Natural killer cell (primary cell): ENCODE measurements around the gene WNT6. TPM values are rescaled to one million over a fixed set of nuclear protein-coding genes. Genes with fewer than 3 reads are reported as not detected.
A peak's percentile ranks its signal among the peaks of the same experiment; 100 is the strongest.

ENCODE experiments used
- ATAC-seq, 3 donors: fragments of 150-1000 bp in 2 of 3; fragments of 200-7000 bp in 1 of 3; cut with Tn5 transposase; 1 replicate in 1 of 3; 2 replicates in 2 of 3; pipeline ENCODE4 v1.10.0; 2021; ENCODE audit warnings: mild to moderate bottlenecking in 2 of 3, moderate library complexity in 2 of 3
- DNase-seq, 2 donors: peaks; one replicate each; pipeline versions ENCODE4 v3.0.0 to v3.0.0-alpha.2; 2013 to 2021; ENCODE audit warnings: mixed read lengths in 1 of 2
- H3K27ac ChIP-seq: one replicate; pipeline ENCODE4 v1.5.1; 2013; ENCODE audit warnings: mild to moderate bottlenecking, low read length
- H3K27me3 ChIP-seq: one replicate; pipeline ENCODE4 v1.6.1; 2013; ENCODE audit warnings: low read length; ENCODE audit not compliant: control insufficient read depth, insufficient read depth
- H3K36me3 ChIP-seq: one replicate; pipeline ENCODE4 v1.6.1; 2013; ENCODE audit warnings: low read length; ENCODE audit not compliant: control insufficient read depth, insufficient read depth
- H3K4me1 ChIP-seq: one replicate; pipeline ENCODE4 v1.6.1; 2013; ENCODE audit warnings: low read length; ENCODE audit not compliant: control insufficient read depth, insufficient read depth
- H3K4me3 ChIP-seq: one replicate; pipeline ENCODE4 v1.5.1; 2013; ENCODE audit warnings: low read length
- H3K9me3 ChIP-seq: one replicate; pipeline ENCODE4 v1.6.1; 2013; ENCODE audit warnings: low read length; ENCODE audit not compliant: control insufficient read depth, insufficient read depth
- H3K27ac Mint-ChIP-seq, 2 donors: one replicate each; pipeline ENCODE4 v1.8.0; 2022; ENCODE audit warnings: mild to moderate bottlenecking in 2 of 2, mixed read lengths in 2 of 2, moderate library complexity in 1 of 2
- H3K27me3 Mint-ChIP-seq, 2 donors: one replicate each; pipeline ENCODE4 v1.8.0; 2022; ENCODE audit warnings: low read depth in 2 of 2, mixed read lengths in 2 of 2
- H3K36me3 Mint-ChIP-seq: one replicate; pipeline ENCODE4 v1.8.0; 2022; ENCODE audit warnings: mixed read lengths
- H3K4me1 Mint-ChIP-seq, 2 donors: one replicate each; pipeline ENCODE4 v1.8.0; 2022; ENCODE audit warnings: mixed read lengths in 2 of 2
- H3K4me3 Mint-ChIP-seq: one replicate; pipeline ENCODE4 v1.8.0; 2022; ENCODE audit warnings: mild to moderate bottlenecking, moderate library complexity, mixed read lengths
- H3K9me3 Mint-ChIP-seq, 2 donors: one replicate each; pipeline ENCODE4 v1.8.0; 2022; ENCODE audit warnings: mixed read lengths in 2 of 2
- WGBS: methylation state at CpG from one replicate; pipeline ENCODE4 v1.1.7; 2013; ENCODE audit warnings: missing lambda C conversion rate; ENCODE audit not compliant: insufficient coverage; 5-methylcytosine and 5-hydroxymethylcytosine counted together
- intact Hi-C: fragments of 100-400 bp; cut with micrococcal nuclease; formaldehyde crosslinking; loops from one replicate; pipeline ENCODE4 v1.14.2; 2022
- total RNA-seq, 4 donors: library from RNA; stranded (reverse); fragments of 120-200 nt in 1 of 4; gene quantifications; one replicate each; pipeline versions ENCODE4 v1.2.3 to v1.2.4, GENCODE V29; 2013 to 2022
- TF ChIP-seq, protein P1 (sequence below): fragments of 200-600 bp; IDR thresholded peaks from one replicate; pipeline ENCODE4 v1.8.0; 2022; ENCODE audit warnings: antibody characterized with exemption

The WNT6 gene
- total RNA-seq, 3 donors from 2014 or later (not counting 1 experiment from before 2014, with no cell fraction given): not detected

DNA sequence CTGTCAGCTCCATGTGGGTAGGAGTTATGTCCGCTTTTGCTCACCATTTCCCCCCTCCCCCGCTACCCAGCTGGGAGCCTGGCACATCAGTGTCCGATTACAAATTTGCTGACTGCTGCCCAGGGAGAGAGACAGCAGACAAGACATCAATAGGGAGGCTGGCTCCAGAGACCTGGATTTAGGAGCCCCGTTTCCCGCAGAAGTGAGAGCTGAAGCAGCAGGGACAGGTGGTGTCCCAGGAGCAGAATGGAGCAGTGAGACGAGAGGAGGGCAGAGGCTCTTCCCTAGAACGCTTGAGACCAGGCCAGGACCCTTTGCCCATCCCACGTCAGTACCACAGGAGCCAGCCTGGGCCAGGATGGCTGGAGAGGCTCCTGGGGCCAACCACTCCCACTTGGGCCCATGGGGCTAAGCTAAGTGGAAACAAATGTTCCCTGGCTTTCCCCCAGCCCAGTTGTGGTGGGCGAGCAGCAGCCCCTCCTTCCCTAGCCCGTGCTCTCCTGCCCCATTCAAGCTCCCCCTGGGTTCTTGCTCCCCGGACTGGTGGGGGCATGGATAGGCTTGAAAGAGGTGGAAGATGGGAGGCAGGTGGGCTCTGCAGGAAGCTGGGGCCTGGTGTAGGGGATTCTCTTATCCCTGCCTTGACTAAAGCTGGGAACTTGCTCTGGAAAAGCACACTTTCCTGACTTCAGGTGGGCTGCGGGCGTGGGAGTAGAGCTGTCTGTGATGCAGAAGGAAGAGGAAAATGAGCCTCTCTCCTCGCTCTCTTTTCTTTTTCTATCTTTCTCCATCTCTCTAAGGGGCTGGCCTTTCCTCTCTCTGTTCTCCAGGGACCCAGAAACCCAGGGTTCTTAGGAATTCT is 4.1 kb upstream of the WNT6 start:
- Histone ChIP-seq H3K27ac (no peak overlapping the region), H3K9me3 (no peaks in the 10 kb centered on the region), H3K4me1 (peaks cover 15% of the 10 kb centered on the region), H3K27me3 (peaks cover 44% of the 10 kb centered on the region), H3K36me3 (no peaks in the 10 kb centered on the region), H3K4me3 (no peak overlapping the region)
- H3K27me3 Mint-ChIP-seq: peaks cover 59 to 69% of the 10 kb centered on the region in 2 donors
- no peaks in the 10 kb centered on the region for H3K9me3 Mint-ChIP-seq
- H3K4me3 Mint-ChIP-seq: no peak overlapping the region
- no peak overlapping the region for H3K27ac Mint-ChIP-seq
- H3K4me1 Mint-ChIP-seq: peaks cover 0 to 20% of the 10 kb centered on the region in 2 donors
- ATAC-seq (no peak), DNase-seq (no peak)
- intact Hi-C loops: loop anchor here (10.0 kb wide), 1 partner anchor 581 kb away; the partner anchor contains the start of genes AAMP and PNKD
- no peaks in the 10 kb centered on the region for H3K36me3 Mint-ChIP-seq
- TF ChIP-seq, protein P1, sequence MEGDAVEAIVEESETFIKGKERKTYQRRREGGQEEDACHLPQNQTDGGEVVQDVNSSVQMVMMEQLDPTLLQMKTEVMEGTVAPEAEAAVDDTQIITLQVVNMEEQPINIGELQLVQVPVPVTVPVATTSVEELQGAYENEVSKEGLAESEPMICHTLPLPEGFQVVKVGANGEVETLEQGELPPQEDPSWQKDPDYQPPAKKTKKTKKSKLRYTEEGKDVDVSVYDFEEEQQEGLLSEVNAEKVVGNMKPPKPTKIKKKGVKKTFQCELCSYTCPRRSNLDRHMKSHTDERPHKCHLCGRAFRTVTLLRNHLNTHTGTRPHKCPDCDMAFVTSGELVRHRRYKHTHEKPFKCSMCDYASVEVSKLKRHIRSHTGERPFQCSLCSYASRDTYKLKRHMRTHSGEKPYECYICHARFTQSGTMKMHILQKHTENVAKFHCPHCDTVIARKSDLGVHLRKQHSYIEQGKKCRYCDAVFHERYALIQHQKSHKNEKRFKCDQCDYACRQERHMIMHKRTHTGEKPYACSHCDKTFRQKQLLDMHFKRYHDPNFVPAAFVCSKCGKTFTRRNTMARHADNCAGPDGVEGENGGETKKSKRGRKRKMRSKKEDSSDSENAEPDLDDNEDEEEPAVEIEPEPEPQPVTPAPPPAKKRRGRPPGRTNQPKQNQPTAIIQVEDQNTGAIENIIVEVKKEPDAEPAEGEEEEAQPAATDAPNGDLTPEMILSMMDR: no peak
- 54% methylated on average over 11 of the region's 14 CpGs for WGBS

DNA sequence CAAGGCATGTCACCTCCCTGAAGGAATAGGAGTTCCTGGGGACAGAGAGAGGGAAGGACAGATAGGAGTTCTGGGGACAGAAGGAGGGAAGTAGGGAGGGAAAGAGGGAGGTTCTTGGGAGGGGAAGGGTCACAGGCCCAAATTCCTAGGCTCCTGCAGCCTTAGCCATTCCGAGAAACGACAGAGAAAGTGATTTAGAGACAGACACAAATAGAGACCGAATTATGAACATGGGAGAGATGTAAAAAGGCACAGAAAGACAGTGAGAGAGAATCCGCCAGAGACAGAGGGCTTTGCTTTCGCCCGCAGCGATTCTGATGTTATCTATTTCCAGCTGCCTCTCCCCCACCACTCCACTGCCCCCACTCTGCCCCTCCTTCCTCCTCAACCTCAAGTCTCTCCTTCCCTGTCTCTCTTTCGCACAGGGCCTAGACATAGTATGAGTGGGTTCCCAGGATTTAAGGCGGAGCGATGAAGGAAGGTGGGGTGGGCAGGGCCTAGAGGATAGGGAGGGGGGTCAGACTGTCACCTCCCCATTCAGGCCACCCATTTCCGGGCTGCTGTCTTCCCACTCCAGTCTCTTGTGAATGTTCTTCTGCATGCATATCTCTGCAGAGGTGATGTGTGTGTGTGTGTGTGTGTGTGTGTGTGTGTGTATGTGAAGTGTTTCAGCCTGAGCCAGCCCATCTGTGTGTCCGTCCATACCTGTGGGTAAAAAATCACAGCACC is 3.3 kb upstream of the WNT6 start:
- no peak overlapping the region for H3K27ac Mint-ChIP-seq
- intact Hi-C loops: loop anchor here (10.0 kb wide), 1 partner anchor 582 kb away; the partner anchor contains the start of genes AAMP and PNKD
- no peak overlapping the region for H3K27ac ChIP-seq
- peak in 1 of 2 donors; percentile 9 for DNase-seq
- peaks cover 20% of the 10 kb centered on the region for H3K4me1 ChIP-seq
- H3K4me1 Mint-ChIP-seq: peaks cover 0 to 26% of the 10 kb centered on the region in 2 donors
- no peak overlapping the region for H3K4me3 Mint-ChIP-seq
- no peak for ATAC-seq
- H3K27me3 Mint-ChIP-seq: peaks cover 65 to 71% of the 10 kb centered on the region in 2 donors
- no peaks in the 10 kb centered on the region for H3K36me3 Mint-ChIP-seq
- no peaks in the 10 kb centered on the region for H3K9me3 ChIP-seq
- TF ChIP-seq, protein P1: no peak
- no peak overlapping the region for H3K4me3 ChIP-seq
- H3K36me3 ChIP-seq: no peaks in the 10 kb centered on the region
- 10% methylated on average over 9 of the region's 12 CpGs for WGBS
- H3K27me3 ChIP-seq: peaks cover 50% of the 10 kb centered on the region
- H3K9me3 Mint-ChIP-seq: no peaks in the 10 kb centered on the region

DNA sequence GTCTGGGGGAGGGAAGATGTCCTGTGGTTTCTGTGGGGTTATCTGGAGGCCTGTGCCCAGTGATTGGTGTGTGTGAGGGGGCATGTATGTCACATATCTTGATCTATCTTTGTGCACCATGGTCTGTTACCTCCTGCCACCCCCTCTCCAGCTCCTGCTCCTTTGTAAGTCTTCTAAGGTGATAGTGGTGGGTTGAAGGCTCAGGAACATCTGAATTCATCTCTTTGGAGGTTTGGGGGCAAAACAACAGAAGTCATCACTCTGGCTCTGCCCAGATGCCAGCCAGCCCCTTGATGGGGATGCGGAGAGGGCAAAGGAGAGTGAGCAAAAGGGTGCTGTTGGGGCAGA is 2.7 kb upstream of the WNT6 start:
- Histone ChIP-seq H3K36me3 (no peaks in the 10 kb centered on the region), H3K27me3 (peaks cover 54% of the 10 kb centered on the region), H3K4me1 (peaks cover 20% of the 10 kb centered on the region), H3K27ac (no peak overlapping the region), H3K9me3 (no peaks in the 10 kb centered on the region), H3K4me3 (no peak overlapping the region)
- Mint-ChIP-seq H3K27ac (no peak overlapping the region), H3K36me3 (no peaks in the 10 kb centered on the region), H3K4me3 (no peak overlapping the region), H3K27me3 (peaks cover 70 to 76% of the 10 kb centered on the region in 2 donors), H3K9me3 (no peaks in the 10 kb centered on the region), H3K4me1 (peaks cover 0 to 26% of the 10 kb centered on the region in 2 donors)
- WGBS: 88% methylated on average over 1 of the region's 1 CpG
- intact Hi-C loops: loop anchor here (10.0 kb wide), 1 partner anchor 582 kb away; the partner anchor contains the start of genes AAMP and PNKD
- ATAC-seq (no peak), DNase-seq (no peak)
- TF ChIP-seq, protein P1: no peak
